IPS DF 4.7 (cell line): ENCODE measurements around the gene CYP3A7.
"Not testable (repeated sequence)": the region's sequence is repeated elsewhere in the genome, so short reads cannot be mapped to it uniquely, and the experiment has no call there.

Source experiments
- DNase-seq: peaks from one replicate; pipeline ENCODE4 v3.0.0-alpha.2; 2013; ENCODE audit warnings: low spot score; ENCODE audit errors: extremely low read depth

CYP3A7 gene

GRCh38 chr7:99742737-99743394 is 7.9 kb upstream of the CYP3A7 start:
- DNase-seq: no peak

GRCh38 chr7:99741441-99741795 is 6.4 kb upstream of the CYP3A7 start:
- DNase-seq: no peak

- DNase-seq: no peak
These were observed 5.8 kb upstream of the CYP3A7 start for GRCh38 chr7:99740573-99741440.

GRCh38 chr7:99739699-99740572 is 4.9 kb upstream of the CYP3A7 start:
- no peak for DNase-seq

GRCh38 chr7:99737726-99738125 is 2.7 kb upstream of the CYP3A7 start:
- DNase-seq: no peak

- DNase-seq: not testable (repeated sequence)
These were observed 1.7 kb upstream of the CYP3A7 start for GRCh38 chr7:99736667-99737066.

GRCh38 chr7:99733448-99733847 is 1.5 kb downstream of the CYP3A7 start:
- no peak for DNase-seq

- DNase-seq: no peak
These were observed 2.0 kb downstream of the CYP3A7 start for GRCh38 chr7:99733003-99733402.

GRCh38 chr7:99731638-99732374 is 3.2 kb downstream of the CYP3A7 start:
- DNase-seq: no peak

GRCh38 chr7:99730992-99731391 is 4.0 kb downstream of the CYP3A7 start:
- no peak for DNase-seq

- DNase-seq: no peak
These were observed 4.7 kb downstream of the CYP3A7 start for GRCh38 chr7:99730238-99730810.

- no peak for DNase-seq
These were observed 5.3 kb downstream of the CYP3A7 start for GRCh38 chr7:99729486-99730237.

- DNase-seq: no peak
These were observed 6.4 kb downstream of the CYP3A7 start for GRCh38 chr7:99728615-99729014.

- not testable (repeated sequence) for DNase-seq
These were observed 11.8 kb downstream of the CYP3A7 start for GRCh38 chr7:99723201-99723600.

GRCh38 chr7:99720800-99721595 is 14.0 kb downstream of the CYP3A7 start:
- DNase-seq: no peak

- DNase-seq: no peak
These were observed 14.8 kb downstream of the CYP3A7 start for GRCh38 chr7:99719996-99720769.

- DNase-seq: no peak
These were observed 20.9 kb downstream of the CYP3A7 start for GRCh38 chr7:99713995-99714570.
